Trophoblast cell (in vitro differentiated cells and primary cell): ENCODE measurements around the gene MDM2.
A peak's percentile ranks its signal among the peaks of the same experiment; 100 is the strongest.
"Not testable (repeated sequence)": the region's sequence is repeated elsewhere in the genome, so short reads cannot be mapped to it uniquely, and the experiment has no call there.

Experiments used
- DNase-seq, 2 donors: peaks; one replicate each; pipeline ENCODE4 v3.0.0-alpha.2; 2016
- H2AFZ ChIP-seq: 2 replicates; pipeline ENCODE4 v1.6.1; 2013; ENCODE audit warnings: low read length, moderate library complexity, mild to moderate bottlenecking; ENCODE audit not compliant: insufficient read depth, poor library complexity
- H2AK5ac ChIP-seq: 2 replicates; pipeline ENCODE4 v1.6.1; 2013; ENCODE audit warnings: mild to moderate bottlenecking, low read length
- H2BK120ac ChIP-seq: 2 replicates; pipeline ENCODE4 v1.6.1; 2013; ENCODE audit warnings: low read length, mild to moderate bottlenecking, moderate library complexity; ENCODE audit not compliant: insufficient read depth, poor library complexity
- H2BK12ac ChIP-seq: 2 replicates; pipeline ENCODE4 v1.6.1; 2013; ENCODE audit warnings: mild to moderate bottlenecking, low read length, moderate library complexity
- H2BK5ac ChIP-seq: 2 replicates; pipeline ENCODE4 v1.6.1; 2013; ENCODE audit warnings: low read length, low read depth, moderate library complexity, mild to moderate bottlenecking; ENCODE audit not compliant: poor library complexity
- H3K14ac ChIP-seq: 2 replicates; pipeline ENCODE4 v1.6.1; 2013; ENCODE audit warnings: mild to moderate bottlenecking, low read length
- H3K18ac ChIP-seq: 2 replicates; pipeline ENCODE4 v1.6.1; 2013; ENCODE audit warnings: mild to moderate bottlenecking, low read length
- H3K23ac ChIP-seq: 2 replicates; pipeline ENCODE4 v1.6.1; 2013; ENCODE audit warnings: low read length
- H3K27ac ChIP-seq: 2 replicates; pipeline ENCODE4 v1.5.1; 2013; ENCODE audit warnings: low read depth, mild to moderate bottlenecking, inconsistent platforms, low read length, moderate library complexity
- H3K27me3 ChIP-seq: 2 replicates; pipeline ENCODE4 v1.6.1; 2013; ENCODE audit warnings: inconsistent platforms, mild to moderate bottlenecking, low read length, moderate library complexity; ENCODE audit not compliant: insufficient read depth
- H3K36me3 ChIP-seq, 2 experiments: 1 replicate in 1 of 2; 2 replicates in 1 of 2; pipeline ENCODE4 v1.6.1; 2013; ENCODE audit warnings: low read length in 2 of 2, mild to moderate bottlenecking in 2 of 2, moderate library complexity in 1 of 2; ENCODE audit not compliant: insufficient read depth in 2 of 2, control insufficient read depth in 1 of 2
- H3K4ac ChIP-seq: 2 replicates; pipeline ENCODE4 v1.6.1; 2013; ENCODE audit warnings: low read depth, mild to moderate bottlenecking, low read length, moderate library complexity
- H3K4me1 ChIP-seq, 2 experiments: 1 replicate in 1 of 2; 2 replicates in 1 of 2; pipeline ENCODE4 v1.6.1; 2013; ENCODE audit warnings: low read length in 2 of 2, mild to moderate bottlenecking in 2 of 2, moderate library complexity in 1 of 2; ENCODE audit not compliant: insufficient read depth in 2 of 2, control insufficient read depth in 1 of 2
- H3K4me2 ChIP-seq: 2 replicates; pipeline ENCODE4 v1.6.1; 2013; ENCODE audit warnings: inconsistent platforms, mild to moderate bottlenecking, low read length, moderate library complexity
- H3K4me3 ChIP-seq: 2 replicates; pipeline ENCODE4 v1.5.1; 2013; ENCODE audit warnings: mild to moderate bottlenecking, low read depth, low read length, inconsistent platforms
- H3K79me1 ChIP-seq: one replicate; pipeline ENCODE4 v1.6.1; 2013; ENCODE audit warnings: low read length
- H3K79me2 ChIP-seq: 2 replicates; pipeline ENCODE4 v1.6.1; 2013; ENCODE audit warnings: low read length, mild to moderate bottlenecking; ENCODE audit not compliant: control insufficient read depth, insufficient read depth, poor library complexity
- H3K9ac ChIP-seq: 2 replicates; pipeline ENCODE4 v1.6.1; 2013; ENCODE audit warnings: mild to moderate bottlenecking, low read length
- H3K9me3 ChIP-seq: 2 replicates; pipeline ENCODE4 v1.6.1; 2013; ENCODE audit warnings: low read depth, mild to moderate bottlenecking, control low read depth, inconsistent platforms, low read length; ENCODE audit not compliant: insufficient read depth
- H4K12ac ChIP-seq: 2 replicates; pipeline ENCODE4 v1.6.1; 2013; ENCODE audit warnings: low read depth, mild to moderate bottlenecking, low read length, moderate library complexity
- H4K8ac ChIP-seq: 2 replicates; pipeline ENCODE4 v1.6.1; 2013; ENCODE audit warnings: low read depth, mild to moderate bottlenecking, low read length, moderate library complexity
- H4K91ac ChIP-seq: one replicate; pipeline ENCODE4 v1.6.1; 2013; ENCODE audit warnings: low read depth, mild to moderate bottlenecking, low read length, moderate library complexity
- WGBS: extraction: QIAGEN DNeasy Blood & Tissue Kit; methylation state at CpG from one replicate; pipeline ENCODE4 v1.1.7; 2013; ENCODE audit warnings: missing lambda C conversion rate; ENCODE audit not compliant: insufficient read length, insufficient coverage; ENCODE audit errors: extremely low coverage; 5-methylcytosine and 5-hydroxymethylcytosine counted together

MDM2 gene

GRCh38 chr12:68863109-68863770 lies 55.3 kb downstream of the MDM2 start:
- no peak overlapping the region for H2BK120ac ChIP-seq
- H3K18ac ChIP-seq = no peak overlapping the region
- H2AK5ac ChIP-seq = no peak overlapping the region
- H4K8ac ChIP-seq = no peak overlapping the region
- H2BK5ac ChIP-seq = no peak overlapping the region
- no peaks in the 10 kb centered on the region for H3K79me1 ChIP-seq
- no peak overlapping the region for H3K9ac ChIP-seq
- no peaks in the 10 kb centered on the region for H3K27me3 ChIP-seq
- H3K4me1 ChIP-seq = peaks cover 4 to 6% of the 10 kb centered on the region in 2 experiments
- no peak overlapping the region for H3K4ac ChIP-seq
- no peak for DNase-seq
- H3K4me2 ChIP-seq = no peak overlapping the region
- WGBS = no CpG with 5 or more reads among the region's 7 CpGs
- H4K12ac ChIP-seq = no peak overlapping the region
- H3K14ac ChIP-seq = no peak overlapping the region
- H2BK12ac ChIP-seq = no peak overlapping the region
- H2AFZ ChIP-seq = no peak overlapping the region
- H3K36me3 ChIP-seq = no peaks in the 10 kb centered on the region
- no peak overlapping the region for H3K27ac ChIP-seq
- no peaks in the 10 kb centered on the region for H3K9me3 ChIP-seq
- H3K79me2 ChIP-seq = no peaks in the 10 kb centered on the region
- no peak overlapping the region for H4K91ac ChIP-seq
- H3K4me3 ChIP-seq = no peak overlapping the region
- H3K23ac ChIP-seq = no peak overlapping the region

GRCh38 chr12:68863886-68864454 lies 56.0 kb downstream of the MDM2 start:
- not testable (repeated sequence) for H3K9ac ChIP-seq, H3K79me1 ChIP-seq, H3K4ac ChIP-seq, H3K27me3 ChIP-seq, H4K91ac ChIP-seq, H3K4me2 ChIP-seq, H3K9me3 ChIP-seq, H4K12ac ChIP-seq, H3K79me2 ChIP-seq, H2BK12ac ChIP-seq, H2AFZ ChIP-seq, H2BK120ac ChIP-seq, H3K27ac ChIP-seq, H3K4me1 ChIP-seq, H2BK5ac ChIP-seq, H3K18ac ChIP-seq, H3K23ac ChIP-seq, H3K36me3 ChIP-seq, H3K4me3 ChIP-seq, H2AK5ac ChIP-seq, H3K14ac ChIP-seq, H4K8ac ChIP-seq
- WGBS = no CpG with 5 or more reads among the region's 8 CpGs
- peak in 1 of 2 donors; percentile 76 for DNase-seq

- Histone ChIP-seq H2BK5ac (no peak overlapping the region), H3K4me2 (no peak overlapping the region), H2AFZ (no peak overlapping the region), H3K9me3 (no peaks in the 10 kb centered on the region), H3K4ac (no peak overlapping the region), H3K79me2 (no peaks in the 10 kb centered on the region), H3K18ac (no peak overlapping the region), H3K23ac (no peak overlapping the region), H3K4me3 (no peak overlapping the region), H2BK120ac (no peak overlapping the region), H3K27me3 (no peaks in the 10 kb centered on the region), H4K8ac (no peak overlapping the region), H3K27ac (no peak overlapping the region), H3K14ac (no peak overlapping the region), H3K36me3 (no peaks in the 10 kb centered on the region), H3K79me1 (no peaks in the 10 kb centered on the region), H4K91ac (no peak overlapping the region), H3K9ac (no peak overlapping the region), H3K4me1 (peaks cover 4 to 6% of the 10 kb centered on the region in 2 experiments), H4K12ac (no peak overlapping the region), H2BK12ac (no peak overlapping the region), H2AK5ac (no peak overlapping the region)
- no CpG with 5 or more reads among the region's 3 CpGs for WGBS
- no peak for DNase-seq
Measured at GRCh38 chr12:68864604-68865003, 56.6 kb downstream of the MDM2 start.

GRCh38 chr12:68865399-68866164 lies 57.6 kb downstream of the MDM2 start:
- H4K12ac ChIP-seq = no peak overlapping the region
- H2BK120ac ChIP-seq = no peak overlapping the region
- H3K14ac ChIP-seq = no peak overlapping the region
- no peak overlapping the region for H3K4me2 ChIP-seq
- no peaks in the 10 kb centered on the region for H3K27me3 ChIP-seq
- H2BK5ac ChIP-seq = no peak overlapping the region
- no CpG with 5 or more reads among the region's 9 CpGs for WGBS
- H3K79me1 ChIP-seq = no peaks in the 10 kb centered on the region
- H3K79me2 ChIP-seq = no peaks in the 10 kb centered on the region
- no peak overlapping the region for H3K23ac ChIP-seq
- H3K27ac ChIP-seq = no peak overlapping the region
- no peak overlapping the region for H2AK5ac ChIP-seq
- no peak overlapping the region for H2AFZ ChIP-seq
- peaks cover 4 to 6% of the 10 kb centered on the region in 2 experiments for H3K4me1 ChIP-seq
- H2BK12ac ChIP-seq = no peak overlapping the region
- no peaks in the 10 kb centered on the region for H3K36me3 ChIP-seq
- H3K4me3 ChIP-seq = no peak overlapping the region
- no peaks in the 10 kb centered on the region for H3K9me3 ChIP-seq
- H3K18ac ChIP-seq = no peak overlapping the region
- H3K4ac ChIP-seq = no peak overlapping the region
- no peak overlapping the region for H4K8ac ChIP-seq
- no peak overlapping the region for H3K9ac ChIP-seq
- peak in 1 of 2 donors; percentile 38 for DNase-seq
- H4K91ac ChIP-seq = no peak overlapping the region
